Measurements from ENCODE around the gene MYO15A.

DNA sequence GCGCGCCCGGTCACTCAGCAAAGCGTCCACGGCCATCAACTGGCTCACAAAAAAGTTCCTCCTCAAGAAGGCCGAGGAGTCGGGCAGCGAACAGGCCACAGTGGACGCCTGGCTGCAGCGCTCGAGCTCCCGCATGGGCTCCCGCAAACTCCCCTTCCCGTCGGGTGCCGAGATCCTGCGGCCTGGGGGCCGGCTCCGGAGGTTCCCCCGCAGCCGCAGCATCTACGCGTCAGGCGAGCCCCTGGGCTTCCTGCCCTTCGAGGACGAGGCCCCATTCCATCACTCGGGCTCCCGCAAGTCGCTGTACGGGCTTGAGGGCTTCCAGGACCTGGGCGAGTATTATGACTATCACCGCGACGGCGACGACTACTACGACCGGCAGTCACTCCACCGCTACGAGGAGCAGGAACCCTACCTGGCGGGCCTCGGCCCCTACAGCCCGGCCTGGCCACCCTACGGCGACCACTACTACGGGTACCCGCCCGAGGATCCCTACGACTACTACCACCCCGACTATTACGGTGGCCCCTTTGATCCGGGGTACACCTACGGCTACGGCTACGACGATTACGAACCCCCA is 10.7 kb downstream of the MYO15A start:
- TF ChIP-seq EZH2 (IDR thresholded peaks at IDR 0.05; ENCODE audit: low read length, missing control alignments), result no peak
- TF ChIP-seq, protein P1, sequence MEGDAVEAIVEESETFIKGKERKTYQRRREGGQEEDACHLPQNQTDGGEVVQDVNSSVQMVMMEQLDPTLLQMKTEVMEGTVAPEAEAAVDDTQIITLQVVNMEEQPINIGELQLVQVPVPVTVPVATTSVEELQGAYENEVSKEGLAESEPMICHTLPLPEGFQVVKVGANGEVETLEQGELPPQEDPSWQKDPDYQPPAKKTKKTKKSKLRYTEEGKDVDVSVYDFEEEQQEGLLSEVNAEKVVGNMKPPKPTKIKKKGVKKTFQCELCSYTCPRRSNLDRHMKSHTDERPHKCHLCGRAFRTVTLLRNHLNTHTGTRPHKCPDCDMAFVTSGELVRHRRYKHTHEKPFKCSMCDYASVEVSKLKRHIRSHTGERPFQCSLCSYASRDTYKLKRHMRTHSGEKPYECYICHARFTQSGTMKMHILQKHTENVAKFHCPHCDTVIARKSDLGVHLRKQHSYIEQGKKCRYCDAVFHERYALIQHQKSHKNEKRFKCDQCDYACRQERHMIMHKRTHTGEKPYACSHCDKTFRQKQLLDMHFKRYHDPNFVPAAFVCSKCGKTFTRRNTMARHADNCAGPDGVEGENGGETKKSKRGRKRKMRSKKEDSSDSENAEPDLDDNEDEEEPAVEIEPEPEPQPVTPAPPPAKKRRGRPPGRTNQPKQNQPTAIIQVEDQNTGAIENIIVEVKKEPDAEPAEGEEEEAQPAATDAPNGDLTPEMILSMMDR (conservative IDR thresholded peaks at IDR 0.05 in 1 of 2, IDR thresholded peaks at IDR 0.05 in 1 of 2; ENCODE audit: low read depth in 1 of 2, low read length in 2 of 2), result no peak
